ENCODE results near the gene EXOC3.

Gene EXOC3

DNA sequence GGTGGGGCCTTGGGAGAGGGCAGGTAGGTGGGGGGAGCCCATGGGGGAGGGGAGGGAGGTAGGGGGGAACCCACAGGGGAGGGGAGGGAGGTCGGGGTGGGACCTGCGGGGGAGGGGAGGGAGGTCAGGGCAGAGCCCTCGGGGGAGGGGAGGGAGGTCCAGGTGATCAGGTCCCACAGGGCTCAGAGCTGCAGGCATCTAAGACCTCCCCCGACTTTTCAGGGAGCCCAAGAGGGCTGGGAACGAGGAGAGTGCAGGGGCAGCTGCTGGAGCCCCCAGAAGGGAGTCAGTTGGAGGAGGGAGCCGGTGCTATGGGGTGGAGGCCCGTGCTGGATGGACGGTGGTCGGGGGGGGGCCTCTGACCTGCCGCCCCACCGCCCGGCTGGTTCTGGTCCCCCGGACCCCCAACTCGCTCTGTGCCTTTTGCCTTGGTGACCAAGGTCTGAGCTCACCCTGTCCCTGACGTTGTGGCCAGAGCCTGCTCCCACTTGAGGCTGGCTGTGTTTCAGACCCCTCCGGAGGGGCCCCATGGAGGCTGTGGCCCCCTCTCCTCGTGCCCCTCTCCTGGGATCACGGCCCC lies 49.4 kb downstream of the EXOC3 start:
- ChIA-PET CTCF (no interaction called here), POLR2A (no interaction called here)
- H3K4me3 ChIP-seq (ENCODE audit: low read depth, low read length), result no peak overlapping the region
- TF ChIP-seq, protein P1, sequence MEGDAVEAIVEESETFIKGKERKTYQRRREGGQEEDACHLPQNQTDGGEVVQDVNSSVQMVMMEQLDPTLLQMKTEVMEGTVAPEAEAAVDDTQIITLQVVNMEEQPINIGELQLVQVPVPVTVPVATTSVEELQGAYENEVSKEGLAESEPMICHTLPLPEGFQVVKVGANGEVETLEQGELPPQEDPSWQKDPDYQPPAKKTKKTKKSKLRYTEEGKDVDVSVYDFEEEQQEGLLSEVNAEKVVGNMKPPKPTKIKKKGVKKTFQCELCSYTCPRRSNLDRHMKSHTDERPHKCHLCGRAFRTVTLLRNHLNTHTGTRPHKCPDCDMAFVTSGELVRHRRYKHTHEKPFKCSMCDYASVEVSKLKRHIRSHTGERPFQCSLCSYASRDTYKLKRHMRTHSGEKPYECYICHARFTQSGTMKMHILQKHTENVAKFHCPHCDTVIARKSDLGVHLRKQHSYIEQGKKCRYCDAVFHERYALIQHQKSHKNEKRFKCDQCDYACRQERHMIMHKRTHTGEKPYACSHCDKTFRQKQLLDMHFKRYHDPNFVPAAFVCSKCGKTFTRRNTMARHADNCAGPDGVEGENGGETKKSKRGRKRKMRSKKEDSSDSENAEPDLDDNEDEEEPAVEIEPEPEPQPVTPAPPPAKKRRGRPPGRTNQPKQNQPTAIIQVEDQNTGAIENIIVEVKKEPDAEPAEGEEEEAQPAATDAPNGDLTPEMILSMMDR (IDR thresholded peaks at IDR 0.05; ENCODE audit: insufficient read depth, low read length, missing control alignments), result no peak
- no peak for DNase-seq (ENCODE audit: low read depth, low spot score)

DNA sequence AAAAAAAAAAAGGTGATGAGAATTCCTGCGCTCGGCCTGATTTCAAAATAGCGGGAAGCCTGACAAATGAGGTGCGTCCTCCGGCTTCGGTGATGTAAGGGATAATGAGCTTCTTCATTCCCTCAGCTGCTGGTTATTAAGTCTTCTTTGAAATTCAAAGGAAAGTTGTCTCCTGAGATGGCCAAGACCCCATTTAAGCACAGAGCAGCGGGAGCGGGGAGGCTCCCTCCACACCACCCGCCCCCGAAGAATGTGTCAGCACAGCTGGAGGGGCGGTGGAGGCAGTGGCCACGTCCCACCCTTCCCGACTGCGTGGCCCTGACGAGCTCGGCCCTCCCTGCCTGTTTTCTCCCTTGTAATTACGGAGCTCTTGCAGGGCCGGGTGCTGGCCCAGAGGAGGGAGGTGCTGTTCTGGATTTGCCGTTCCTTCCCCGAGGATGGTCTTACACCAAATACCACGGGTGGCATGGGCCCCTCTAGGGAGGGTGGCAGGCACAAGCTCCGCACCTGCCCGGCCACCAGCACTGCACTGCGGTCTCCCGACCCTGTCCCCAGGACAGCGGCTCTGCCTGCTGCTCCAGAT lies 50.2 kb downstream of the EXOC3 start:
- CTCF ChIA-PET, result no interaction called here
- no peak for DNase-seq (ENCODE audit: low read depth, low spot score)
- H3K4me3 ChIP-seq (ENCODE audit: low read depth, low read length), result no peak overlapping the region
- POLR2A ChIA-PET, result no interaction called here
- TF ChIP-seq, protein P1 (IDR thresholded peaks at IDR 0.05; ENCODE audit: insufficient read depth, low read length, missing control alignments), result no peak

- DNase-seq (ENCODE audit: low read depth, low spot score), result no peak
- H3K4me3 ChIP-seq (ENCODE audit: low read depth, low read length), result no peak overlapping the region
- CTCF ChIA-PET, result no interaction called here
Measured at GRCh38 chr5:493758-494157, 50.8 kb downstream of the EXOC3 start.

GRCh38 chr5:494667-495255 lies 51.8 kb downstream of the EXOC3 start:
- DNase-seq (ENCODE audit: low read depth, low spot score), result no peak
- ChIA-PET POLR2A (no interaction called here), CTCF (no interaction called here)
- no peak overlapping the region for H3K4me3 ChIP-seq (ENCODE audit: low read depth, low read length)
- TF ChIP-seq, protein P1 (IDR thresholded peaks at IDR 0.05; ENCODE audit: insufficient read depth, low read length, missing control alignments), result no peak

More at GRCh38 chr5:493758-494157, 50.8 kb downstream of the EXOC3 start:
- TF ChIP-seq, protein P1 (IDR thresholded peaks at IDR 0.05; ENCODE audit: insufficient read depth, low read length, missing control alignments), result no peak
- POLR2A ChIA-PET, result interaction anchor here (0.5 to 0.6 kb wide), 2 partner anchors 15 to 22 kb away, joined by 3 read pairs; no protein-coding TSS in a partner anchor

GRCh38 chr5:496028-496427 lies 53.1 kb downstream of the EXOC3 start:
- ChIA-PET CTCF (no interaction called here), POLR2A (no interaction called here)
- TF ChIP-seq, protein P1 (IDR thresholded peaks at IDR 0.05; ENCODE audit: insufficient read depth, low read length, missing control alignments), result no peak
- H3K4me3 ChIP-seq (ENCODE audit: low read depth, low read length), result no peak overlapping the region
- no peak for DNase-seq (ENCODE audit: low read depth, low spot score)

DNA sequence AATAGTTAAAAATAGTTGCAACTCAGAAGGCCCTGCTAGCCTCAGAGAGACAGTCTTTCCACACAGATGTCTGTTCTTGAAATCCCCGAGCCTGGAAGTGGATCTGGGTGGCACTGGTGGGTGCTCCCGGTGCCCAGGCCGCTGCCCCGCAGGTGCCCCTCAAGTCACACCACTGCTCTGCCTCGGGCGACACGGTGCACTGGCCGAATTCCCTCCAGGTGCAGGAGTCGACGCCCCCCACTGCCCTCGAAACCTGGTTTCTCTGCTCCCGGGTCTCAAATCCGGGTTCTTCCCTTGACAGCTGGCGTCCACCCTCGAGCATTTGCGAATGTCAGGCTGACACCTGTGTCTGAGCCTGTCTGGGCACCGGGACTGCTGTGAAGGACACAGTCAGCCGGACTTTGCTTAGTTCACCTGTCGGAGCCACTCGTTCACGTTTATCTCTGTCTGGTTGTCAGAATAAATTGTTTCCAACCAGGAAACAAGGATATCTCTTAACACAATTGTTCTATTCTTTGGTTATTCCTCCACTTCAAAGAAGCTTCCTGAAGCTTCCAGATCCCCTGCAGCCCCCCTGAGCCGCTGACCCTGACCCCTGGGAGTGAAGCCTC lies 54.2 kb downstream of the EXOC3 start:
- no peak overlapping the region for H3K4me3 ChIP-seq (ENCODE audit: low read depth, low read length)
- ChIA-PET POLR2A (no interaction called here), CTCF (no interaction called here)
- TF ChIP-seq, protein P1 (IDR thresholded peaks at IDR 0.05; ENCODE audit: insufficient read depth, low read length, missing control alignments), result no peak
- DNase-seq (ENCODE audit: low read depth, low spot score), result no peak

All from AG04449 (cell line).